GM19025 (cell line): ENCODE measurements around the gene ARID3C.

Source experiments
- ATAC-seq: cut with Tn5 transposase; IDR thresholded peaks from one replicate; pipeline ENCODE4 v1.9.1; 2021; ENCODE audit warnings: mild to moderate bottlenecking, low read depth, moderate library complexity; ENCODE audit not compliant: unreplicated experiment

Gene ARID3C

DNA sequence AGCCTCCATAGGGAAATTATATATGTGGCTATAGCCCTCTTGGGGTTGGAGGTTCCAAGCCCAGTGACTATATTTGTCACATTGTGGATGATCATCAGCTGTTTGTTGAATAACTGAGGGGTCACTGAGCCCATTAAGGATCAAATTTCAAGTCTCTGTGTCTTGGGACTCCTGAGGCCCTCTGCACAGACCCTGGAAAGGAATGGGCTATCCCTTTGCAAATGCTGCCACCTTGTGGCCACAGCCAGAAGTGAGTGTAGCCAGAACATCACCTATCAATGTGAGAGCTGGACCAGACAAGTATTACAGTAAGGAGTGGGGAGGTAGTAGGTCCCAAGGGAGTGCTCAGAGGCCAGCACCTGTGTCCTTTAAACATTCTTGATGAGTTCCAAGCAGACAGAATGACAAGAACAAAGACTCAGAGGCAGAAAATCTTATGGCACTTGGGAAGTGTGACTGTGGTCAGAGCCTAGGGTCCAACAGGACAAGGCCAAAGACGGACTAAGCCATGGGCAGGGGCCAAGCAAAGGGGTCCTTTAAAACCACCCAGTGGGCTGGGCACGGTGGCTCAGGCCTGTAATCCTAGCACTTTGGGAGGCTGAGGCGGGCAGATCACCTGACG, 25.1 kb downstream of the ARID3C start:
- peak; percentile 61 for ATAC-seq

DNA sequence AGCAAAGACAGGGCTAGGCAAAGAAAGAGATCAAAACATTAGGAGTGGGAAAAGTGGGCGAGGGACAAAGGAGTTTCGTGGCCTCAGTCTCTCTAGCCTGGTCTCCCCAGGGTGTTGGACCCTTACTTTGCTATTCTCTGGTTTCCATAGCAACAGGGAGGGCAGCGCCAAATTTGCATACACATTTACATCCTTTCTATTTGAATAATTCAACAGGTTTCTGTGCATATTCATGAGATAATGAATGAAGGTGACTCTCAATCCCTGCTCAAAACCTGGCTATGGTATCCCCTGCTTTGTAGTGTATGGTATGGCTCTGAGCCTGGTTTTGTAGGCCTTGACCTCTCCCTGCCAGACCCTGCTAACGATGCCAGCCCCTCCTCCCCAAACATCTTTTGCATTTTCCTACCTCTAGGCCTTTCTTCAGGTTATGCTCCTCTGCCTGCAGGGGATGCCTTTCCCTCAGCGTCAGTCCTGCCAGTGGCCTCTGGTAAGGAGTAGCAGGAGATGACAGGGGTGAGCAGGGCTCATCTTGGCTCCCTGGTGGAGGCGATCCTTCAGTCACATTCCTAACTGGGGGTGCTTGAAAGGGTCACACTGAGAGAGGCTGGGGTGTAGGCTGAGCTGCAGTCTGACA, 26.8 kb downstream of the ARID3C start:
- no peak for ATAC-seq

DNA sequence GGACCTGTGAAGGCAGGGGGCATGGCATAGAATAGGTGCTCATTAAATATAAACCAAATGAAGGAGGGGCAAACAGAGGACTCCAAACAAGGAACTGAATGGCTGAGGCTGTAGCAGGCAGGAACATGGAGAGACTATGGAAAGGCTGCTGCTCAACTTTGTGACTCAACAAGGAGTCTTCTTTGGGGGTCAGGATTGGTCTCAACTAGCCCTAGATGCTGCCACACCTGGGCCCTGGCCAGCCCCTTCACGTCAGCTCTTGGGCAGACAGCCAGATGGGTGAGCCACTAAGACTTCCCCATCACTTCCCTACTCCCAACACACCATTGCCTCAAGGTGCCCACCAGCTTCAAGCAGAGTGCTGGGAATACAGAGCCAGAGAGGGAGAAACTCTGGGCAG, 28.0 kb downstream of the ARID3C start:
- no peak for ATAC-seq

DNA sequence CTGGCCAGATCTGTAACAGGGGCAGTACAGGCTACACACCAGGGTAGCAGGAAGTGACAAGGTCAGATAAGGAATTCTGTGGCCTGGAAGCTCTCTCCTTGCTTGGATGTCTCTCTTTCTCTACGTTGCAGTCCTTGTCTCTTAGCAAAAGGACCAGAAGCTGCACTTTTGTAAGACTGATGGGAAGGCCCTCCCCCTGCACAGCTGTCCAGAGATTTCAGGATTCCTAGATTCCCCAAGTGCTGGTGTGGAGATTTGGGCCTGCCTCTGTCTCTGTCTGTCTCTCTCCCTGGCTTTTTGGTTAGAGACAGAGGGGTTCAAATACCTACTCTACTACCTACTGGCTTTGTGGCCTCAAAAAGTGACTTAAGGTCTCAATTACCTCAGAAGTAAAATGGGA, 29.3 kb downstream of the ARID3C start:
- ATAC-seq = no peak

DNA sequence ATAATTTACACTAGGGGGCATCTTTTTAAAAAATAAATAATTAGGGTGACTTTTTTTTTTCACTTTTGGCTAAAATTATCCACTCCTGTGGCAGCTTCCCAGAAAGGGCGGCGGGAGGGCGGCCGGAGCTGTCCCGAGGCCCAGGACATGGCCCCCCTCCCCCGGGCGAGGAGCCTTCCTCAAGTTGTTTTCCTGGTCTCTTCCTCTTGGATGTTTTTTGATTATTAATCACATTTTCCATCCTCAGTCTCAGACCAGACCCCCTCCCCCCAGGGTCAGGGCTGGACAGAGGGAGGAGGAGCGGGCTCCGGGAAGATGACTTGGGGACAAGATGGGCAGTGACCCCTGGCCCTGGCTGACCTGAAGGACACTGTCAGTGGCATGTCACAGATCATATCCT, 34.7 kb downstream of the ARID3C start:
- no peak for ATAC-seq

DNA sequence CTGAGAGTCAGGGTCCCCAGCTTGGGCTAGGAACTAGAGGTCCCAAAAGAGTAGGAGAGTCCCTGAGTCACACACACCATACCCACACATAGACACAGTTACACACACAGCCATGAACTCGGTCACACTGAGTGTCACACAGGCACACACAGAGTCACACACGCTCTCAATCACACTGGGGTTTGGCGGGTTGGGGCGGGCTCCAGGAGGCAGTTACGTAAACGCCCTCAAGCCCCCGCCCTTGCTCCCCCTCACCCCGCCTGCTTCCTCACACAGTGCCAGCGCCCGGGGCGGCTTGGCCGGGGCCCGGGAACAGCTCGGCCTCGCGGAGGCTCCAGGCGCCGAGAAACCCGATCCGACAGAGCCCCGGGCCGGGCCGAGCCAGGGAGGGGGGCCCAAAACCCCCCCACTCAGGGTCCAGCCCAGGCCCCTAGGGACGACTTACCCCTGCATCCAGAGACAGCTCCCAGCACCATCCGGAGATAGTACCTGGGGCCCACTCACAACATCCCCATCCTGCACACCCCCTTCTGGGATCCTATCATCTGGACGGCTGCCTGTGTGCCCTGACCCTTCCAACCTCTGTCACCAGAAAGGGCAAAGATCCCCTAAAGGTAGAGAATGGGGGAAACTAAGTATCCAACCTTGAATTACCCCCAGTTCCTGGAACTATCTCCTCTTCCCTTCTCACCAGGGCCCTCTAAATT, 35.8 kb downstream of the ARID3C start:
- ATAC-seq = no peak

DNA sequence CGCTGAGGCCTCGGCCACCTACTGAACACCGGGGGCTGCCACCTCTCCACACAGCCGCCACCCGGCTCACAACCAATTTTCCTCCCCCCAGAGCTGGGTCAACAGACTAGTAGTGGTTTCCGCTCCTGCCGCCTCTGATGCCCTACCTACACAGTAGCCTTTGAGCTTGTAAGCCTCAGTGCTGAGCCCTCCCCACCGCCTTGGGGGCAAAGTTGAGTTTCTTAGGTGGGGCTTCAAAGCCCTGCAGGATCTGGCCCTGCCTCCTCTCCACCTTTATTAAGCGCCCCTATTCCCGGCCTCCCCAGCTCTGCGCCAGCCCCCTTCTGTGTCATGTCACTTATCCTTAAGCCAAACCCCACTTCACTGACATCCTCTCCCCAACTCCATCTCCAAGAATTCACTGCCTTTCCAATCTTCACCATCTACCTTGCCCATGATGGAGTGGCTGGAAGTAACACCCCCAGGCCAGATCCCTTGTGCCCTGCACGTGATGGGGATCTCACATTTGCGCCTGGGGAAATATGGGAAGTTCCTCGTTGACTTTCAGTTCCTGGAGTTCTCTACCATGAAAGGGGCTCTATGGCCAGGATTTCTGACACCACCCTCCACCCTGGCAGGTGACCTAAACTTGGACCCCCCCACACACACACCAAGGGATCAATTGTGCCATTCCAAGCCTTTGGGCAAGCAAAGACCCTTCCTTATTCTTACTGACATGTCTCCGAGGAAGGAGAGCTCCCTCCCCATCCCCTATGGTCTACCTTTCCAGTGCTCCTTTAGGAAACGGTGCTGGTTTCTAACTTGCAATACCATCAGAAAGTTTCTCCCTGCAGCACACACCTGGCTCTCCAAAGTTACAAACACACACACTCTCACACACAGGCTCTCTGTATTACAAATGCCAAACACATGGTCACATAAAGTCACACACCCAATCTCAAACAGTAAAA, 36.7 kb downstream of the ARID3C start:
- no peak for ATAC-seq

DNA sequence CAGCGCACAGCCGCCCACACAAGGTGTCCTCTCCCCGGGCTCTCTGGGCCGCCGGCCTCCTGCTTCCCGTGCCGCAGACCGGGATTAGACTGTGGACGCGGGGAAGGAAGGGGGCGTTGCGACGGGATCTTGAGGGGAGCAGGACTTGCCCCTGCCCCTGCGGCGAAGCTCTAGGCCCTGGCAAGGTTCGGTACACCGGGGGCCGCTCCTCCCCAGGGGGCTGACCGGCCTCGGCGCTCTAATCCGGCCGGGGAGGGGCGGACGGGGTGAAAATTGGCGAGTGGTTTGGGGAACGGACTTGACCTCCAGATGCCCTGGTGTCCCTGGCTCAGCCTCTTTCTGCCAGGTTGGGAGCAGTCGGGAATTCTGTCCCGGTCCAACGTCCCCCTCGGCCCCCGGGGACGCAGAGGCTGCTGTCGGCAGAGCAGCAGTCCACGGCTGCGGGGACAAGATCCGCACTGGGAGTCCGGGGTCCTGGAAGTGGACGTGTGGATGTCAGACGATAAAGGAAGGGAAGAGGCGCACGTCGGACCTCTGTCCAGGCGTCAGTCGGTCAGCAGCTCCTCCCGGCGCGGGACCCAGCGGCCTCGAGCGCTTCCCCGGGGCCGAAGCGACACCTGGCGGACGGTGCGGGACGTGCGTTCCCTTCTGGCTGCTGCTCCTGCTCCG, 37.5 kb downstream of the ARID3C start:
- ATAC-seq = peak; percentile 53

DNA sequence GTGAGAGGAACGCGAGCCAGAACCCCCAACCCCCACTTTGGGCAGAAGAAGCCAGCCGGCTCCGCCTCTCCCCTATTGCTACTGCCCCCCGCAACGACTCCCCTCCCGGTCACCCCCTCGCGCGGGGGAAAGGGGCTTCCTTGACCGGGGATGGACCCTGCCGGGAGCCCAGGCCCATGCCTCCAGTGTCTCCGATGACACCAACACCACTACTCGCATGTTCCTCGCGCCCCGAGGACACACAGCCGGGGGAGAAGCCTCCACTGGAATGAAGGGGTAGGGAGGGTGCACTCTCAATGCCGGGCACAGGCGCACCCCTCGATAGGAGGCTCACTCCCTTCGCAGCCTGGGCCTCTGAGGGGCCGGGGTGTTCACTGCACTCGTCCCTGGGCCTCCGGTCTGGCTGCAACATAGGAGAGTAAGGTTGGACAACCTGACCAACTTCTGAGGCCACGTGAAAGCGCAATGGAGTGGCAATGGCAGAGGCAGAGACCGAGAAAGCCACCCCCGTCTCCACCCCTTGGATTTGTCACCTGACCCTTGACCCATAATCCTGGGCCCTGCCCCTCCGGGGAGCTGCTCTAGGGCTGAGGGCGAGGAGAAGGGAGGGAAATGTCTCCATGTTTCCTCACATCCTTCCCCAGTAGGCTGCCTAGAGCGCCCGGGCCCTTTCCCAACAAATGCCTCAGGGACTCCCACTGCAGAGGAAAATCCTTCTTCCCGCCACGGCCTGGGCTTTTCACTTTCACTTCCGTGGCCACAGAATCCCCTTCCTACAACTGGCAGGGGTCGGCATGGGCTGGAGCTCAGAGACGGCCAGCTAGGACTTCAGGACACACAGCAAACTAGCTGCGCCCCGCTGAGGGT, 38.3 kb downstream of the ARID3C start:
- no peak for ATAC-seq

DNA sequence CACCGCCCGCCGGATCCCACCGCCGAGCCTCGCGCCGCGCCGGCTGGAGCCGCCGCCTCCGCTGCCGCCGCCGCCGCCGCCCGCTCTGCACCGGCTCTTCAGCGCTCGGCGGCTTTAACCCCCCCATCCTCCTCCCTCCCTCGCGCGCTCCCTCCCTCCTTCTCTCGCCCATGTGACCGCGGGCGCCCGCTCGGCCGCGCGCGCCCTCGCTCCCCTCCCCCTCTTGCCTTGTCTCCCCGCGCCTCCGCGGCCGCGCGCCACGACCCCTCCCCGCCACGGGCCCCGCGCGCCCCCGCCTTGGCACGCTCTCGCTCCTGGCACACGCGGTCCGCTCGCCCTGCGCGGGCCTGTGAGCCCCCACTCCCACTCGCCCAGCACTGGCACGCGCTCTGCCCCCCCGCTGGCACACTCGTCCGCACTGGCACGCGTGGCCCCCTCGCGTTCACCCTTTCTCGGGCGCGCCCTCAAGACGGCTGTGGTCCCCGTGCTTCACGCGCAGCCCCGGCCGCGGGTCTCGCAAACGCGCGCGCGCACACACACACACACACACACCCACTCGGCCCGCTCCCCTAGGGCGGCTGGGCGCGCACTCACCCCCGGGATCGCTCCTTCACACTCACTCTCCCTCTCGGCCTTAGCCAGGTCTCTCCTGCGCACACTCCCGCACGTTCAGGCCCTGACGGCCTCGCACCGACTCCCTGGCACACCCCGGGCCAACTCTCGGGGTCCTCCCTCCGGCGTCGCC, 39.1 kb downstream of the ARID3C start, which contains the start of gene CNTFR:
Gene CNTFR, minus strand, starts transcription at position 89 of the 745 bp plus-strand sequence. CDS start 20,743 bp downstream, outside the sequence.
- ATAC-seq = no peak

DNA sequence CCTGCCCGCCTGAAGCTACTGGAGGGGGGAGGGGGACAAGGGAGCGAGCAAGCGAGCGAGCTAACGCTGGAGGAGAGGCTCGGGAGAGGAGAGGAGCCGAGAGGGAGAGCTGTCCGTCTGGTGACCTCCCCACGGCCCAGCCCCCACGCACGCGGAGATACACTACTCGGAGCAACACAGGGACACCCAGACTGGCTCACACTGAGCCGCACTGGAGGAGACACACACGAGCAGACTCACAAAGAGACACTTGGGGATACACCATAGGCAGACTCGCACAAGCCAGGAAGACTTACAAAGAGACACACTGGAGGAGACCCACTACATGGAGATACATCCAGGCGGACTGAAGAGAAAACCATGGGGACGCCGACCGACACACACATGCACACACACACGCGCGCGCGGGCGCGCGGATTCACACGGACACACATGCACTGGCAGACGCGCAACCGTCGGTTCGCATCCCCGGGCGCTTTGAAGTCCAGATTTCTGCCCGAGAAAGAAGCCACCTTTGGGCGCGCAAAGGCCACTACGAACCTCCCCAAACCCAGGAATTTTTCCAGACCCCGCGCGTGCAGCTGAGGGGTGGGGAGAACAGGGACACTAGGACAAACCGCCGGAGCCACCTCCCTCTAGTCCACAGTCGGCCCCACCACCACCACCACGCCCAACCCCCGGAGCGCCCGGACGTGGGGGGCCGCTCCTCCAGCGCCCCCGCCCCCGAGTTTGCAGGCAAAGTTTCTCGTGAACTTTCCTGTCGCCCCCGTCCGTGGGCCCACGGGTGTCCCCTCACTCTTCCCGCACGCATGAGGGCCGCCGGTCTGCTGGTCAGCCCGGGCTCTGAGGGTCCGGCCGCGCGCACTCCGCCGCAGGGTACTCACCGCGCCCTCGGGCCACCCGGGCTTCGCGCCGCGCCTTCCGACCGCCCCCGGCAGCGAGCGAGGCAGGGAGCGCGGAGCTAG, 39.9 kb downstream of the ARID3C start:
- no peak for ATAC-seq

DNA sequence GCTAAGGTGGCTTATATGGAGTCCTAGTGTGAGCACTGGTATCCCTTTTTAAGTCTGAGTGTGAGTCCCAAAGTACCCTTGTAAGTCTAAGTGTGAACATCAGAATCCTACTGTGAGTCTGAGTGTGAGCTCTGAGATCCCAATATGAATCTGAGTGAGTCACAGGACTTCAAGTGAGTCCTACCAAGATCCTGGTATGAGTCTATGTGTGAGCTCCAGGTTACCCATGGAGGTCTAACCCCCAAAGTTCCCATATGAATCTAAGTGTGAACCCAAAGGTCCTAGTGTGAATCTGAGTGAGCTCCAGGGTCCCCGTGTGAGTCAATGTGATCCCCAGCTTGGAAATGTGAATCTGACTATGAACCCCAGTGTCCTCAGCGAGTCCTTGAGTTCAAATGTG, 41.6 kb downstream of the ARID3C start:
- no peak for ATAC-seq

DNA sequence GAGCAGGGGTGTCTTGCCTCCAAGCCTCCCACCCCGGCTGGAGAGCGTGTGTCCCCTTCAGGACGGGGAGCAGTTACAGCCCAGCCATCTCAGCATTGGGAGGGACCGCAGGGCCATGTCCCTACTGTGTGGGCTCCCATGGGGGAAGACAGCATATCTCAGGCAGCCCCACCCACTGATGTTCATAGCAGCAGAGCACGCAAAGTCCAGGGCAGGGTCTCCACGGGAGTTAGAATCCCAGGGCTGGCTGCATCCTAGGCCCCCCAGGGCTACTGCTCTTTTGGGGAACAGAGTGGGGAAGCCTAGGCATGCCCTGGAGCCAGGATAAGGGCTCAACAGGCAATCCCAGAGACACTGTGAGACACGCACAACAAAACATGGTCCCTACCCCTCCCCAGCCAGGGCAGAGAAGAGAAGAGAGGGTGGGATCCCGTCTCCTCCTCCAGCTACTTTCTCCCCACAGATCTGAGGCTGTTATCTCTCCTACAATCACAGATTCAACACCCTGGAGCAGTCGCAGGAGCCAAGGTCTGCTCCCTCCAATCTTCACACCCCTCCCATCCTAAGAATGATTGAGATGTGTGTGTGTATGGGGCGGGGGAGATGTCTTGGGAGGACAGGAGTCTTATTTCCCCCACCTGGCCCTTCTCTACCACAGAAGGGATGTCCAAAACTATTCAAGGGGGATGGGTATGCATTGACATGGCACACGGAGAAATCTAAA, 42.8 kb downstream of the ARID3C start:
- no peak for ATAC-seq

DNA sequence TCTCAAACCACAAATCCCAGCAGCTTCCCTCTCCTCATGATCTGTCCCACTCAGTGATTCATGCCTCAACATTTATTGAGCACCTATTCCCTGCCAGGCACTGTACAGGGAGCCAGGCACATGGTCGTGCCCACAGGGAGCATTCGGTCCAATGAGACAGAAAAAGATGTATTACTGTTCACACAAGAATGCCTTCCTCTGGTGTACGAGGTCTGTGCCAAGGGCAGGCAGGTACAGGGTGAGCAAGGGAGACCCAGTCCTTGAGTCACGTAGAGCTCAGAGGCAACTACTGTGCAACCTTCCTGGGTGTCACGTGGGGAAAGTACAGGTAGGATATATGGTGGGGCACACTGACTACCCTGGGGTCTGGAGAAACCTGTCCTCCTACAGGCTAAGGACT, 43.9 kb downstream of the ARID3C start:
- ATAC-seq = no peak

DNA sequence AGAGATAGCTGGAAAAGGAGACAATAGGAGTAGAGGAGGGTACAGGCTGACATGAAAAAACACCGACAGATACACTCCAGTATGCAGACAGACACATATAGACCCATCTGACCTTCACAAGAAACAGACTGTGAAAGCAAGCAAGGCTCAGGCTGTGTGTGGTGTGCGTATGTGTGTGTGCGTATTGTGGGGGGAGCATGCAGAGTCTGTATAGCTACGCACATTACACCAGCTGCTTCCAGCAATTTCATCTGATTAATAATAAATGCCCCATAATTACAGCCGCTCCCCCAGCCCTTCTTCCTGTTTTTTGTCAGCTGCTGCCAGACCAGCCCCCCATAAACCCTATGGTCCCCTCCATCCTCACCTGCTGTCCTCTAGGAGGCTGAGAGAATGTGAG, 46.1 kb downstream of the ARID3C start:
- no peak for ATAC-seq

DNA sequence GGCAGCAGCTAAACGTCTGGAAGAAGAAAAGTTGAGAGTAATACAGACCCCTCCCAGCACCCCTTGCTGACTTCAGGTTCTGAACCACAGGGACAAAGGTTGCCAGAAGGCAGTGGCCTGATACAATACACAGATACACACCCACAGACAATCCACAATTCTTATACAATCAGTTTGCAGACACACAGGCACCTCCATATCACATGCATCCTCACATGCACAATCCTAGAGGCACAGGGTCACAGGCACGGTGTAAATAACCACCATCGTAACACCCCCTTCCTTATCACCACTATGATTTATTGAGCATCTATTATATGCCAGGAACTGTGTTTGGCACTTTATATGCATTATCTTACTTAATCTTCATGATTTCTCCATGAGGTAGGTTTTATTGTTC, 47.5 kb downstream of the ARID3C start:
- ATAC-seq = no peak

DNA sequence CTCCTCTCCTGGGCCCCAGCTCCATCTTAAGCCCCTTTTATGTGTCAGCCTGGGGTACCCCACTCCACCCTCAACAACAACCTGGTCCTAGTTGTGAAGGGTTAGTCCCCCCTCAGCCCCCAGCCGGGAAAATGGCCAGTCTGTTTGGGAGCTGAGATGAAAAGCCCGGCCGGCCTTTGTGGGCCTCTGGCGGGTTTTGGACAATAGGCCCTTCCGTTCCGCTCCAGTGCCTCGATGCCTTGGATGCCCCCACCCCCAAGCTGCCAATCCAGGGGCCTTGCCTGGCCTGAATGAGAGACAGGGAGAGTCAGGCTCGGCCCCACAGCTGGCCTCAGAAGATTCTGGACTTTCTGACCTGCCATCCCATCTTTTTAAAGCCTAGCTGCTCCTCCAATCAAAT, 48.5 kb downstream of the ARID3C start:
- ATAC-seq = no peak
